Neuronal stem cell (in vitro differentiated cells): Measurements from ENCODE around the gene TSC1. TPM values are rescaled to one million over a fixed set of nuclear protein-coding genes. Genes with fewer than 3 reads are reported as not detected.
A peak's percentile ranks its signal among the peaks of the same experiment; 100 is the strongest.

Source experiments
- DNase-seq: peaks from one replicate; pipeline ENCODE4 v3.0.0-alpha.2; 2013; ENCODE audit warnings: low spot score
- H2AFZ ChIP-seq: one replicate; pipeline ENCODE4 v1.6.1; 2013; ENCODE audit warnings: mild to moderate bottlenecking, low read length, inconsistent platforms
- H2AK5ac ChIP-seq: 2 replicates; pipeline ENCODE4 v1.6.1; 2013; ENCODE audit warnings: low read depth, mild to moderate bottlenecking, inconsistent platforms, low read length, moderate library complexity, mixed read lengths
- H2BK120ac ChIP-seq: 2 replicates; pipeline ENCODE4 v1.6.1; 2013; ENCODE audit warnings: low read depth, mild to moderate bottlenecking, inconsistent platforms, low read length, moderate library complexity, mixed read lengths
- H2BK12ac ChIP-seq: one replicate; pipeline ENCODE4 v1.6.1; 2013; ENCODE audit warnings: low read length, inconsistent platforms
- H2BK15ac ChIP-seq: 2 replicates; pipeline ENCODE4 v1.6.1; 2013; ENCODE audit warnings: mild to moderate bottlenecking, low read length, inconsistent platforms, mixed read lengths
- H2BK5ac ChIP-seq: one replicate; pipeline ENCODE4 v1.6.1; 2013; ENCODE audit warnings: inconsistent platforms, mild to moderate bottlenecking, low read length, moderate library complexity
- H3K14ac ChIP-seq: one replicate; pipeline ENCODE4 v1.6.1; 2013; ENCODE audit warnings: low read length, inconsistent platforms
- H3K18ac ChIP-seq: 2 replicates; pipeline ENCODE4 v1.6.1; 2013; ENCODE audit warnings: low read length, inconsistent platforms
- H3K23ac ChIP-seq: 2 replicates; pipeline ENCODE4 v1.6.1; 2013; ENCODE audit warnings: low read depth, mild to moderate bottlenecking, mixed read lengths, low read length, inconsistent platforms; ENCODE audit not compliant: poor library complexity
- H3K27ac ChIP-seq: replicated peaks from 3 replicates; pipeline ENCODE4 v1.5.1; 2013; ENCODE audit warnings: low read length, inconsistent platforms
- H3K27me3 ChIP-seq, 3 experiments: 2 replicates each; pipeline ENCODE4 v1.6.1; 2013; ENCODE audit warnings: low read length in 3 of 3, mild to moderate bottlenecking in 2 of 3, inconsistent platforms in 1 of 3, low read depth in 1 of 3, mixed read lengths in 1 of 3, moderate library complexity in 1 of 3; ENCODE audit not compliant: control insufficient read depth in 3 of 3, insufficient read depth in 3 of 3
- H3K36me3 ChIP-seq, 2 donors: replicated peaks in 1 of 2; 2 replicates each; pipeline ENCODE4 v1.6.1; 2013; ENCODE audit warnings: low read length in 2 of 2; ENCODE audit not compliant: control insufficient read depth in 2 of 2, insufficient read depth in 2 of 2
- H3K4ac ChIP-seq: 2 replicates; pipeline ENCODE4 v1.6.1; 2013; ENCODE audit warnings: inconsistent platforms, mild to moderate bottlenecking, low read length, moderate library complexity
- H3K4me1 ChIP-seq, 2 donors: 1 replicate in 1 of 2; 2 replicates in 1 of 2; pipeline ENCODE4 v1.6.1; 2013; ENCODE audit warnings: low read length in 2 of 2, low read depth in 1 of 2; ENCODE audit not compliant: control insufficient read depth in 2 of 2, insufficient read depth in 1 of 2
- H3K4me2 ChIP-seq: one replicate; pipeline ENCODE4 v1.6.1; 2013; ENCODE audit warnings: mild to moderate bottlenecking, low read length, inconsistent platforms; ENCODE audit not compliant: insufficient read depth, poor library complexity, severe bottlenecking
- H3K4me3 ChIP-seq, 2 donors: 2 replicates each; pipeline ENCODE4 v1.5.1; 2013; ENCODE audit warnings: low read length in 2 of 2, mild to moderate bottlenecking in 2 of 2, inconsistent platforms in 1 of 2, moderate library complexity in 1 of 2
- H3K79me1 ChIP-seq: one replicate; pipeline ENCODE4 v1.6.1; 2013; ENCODE audit warnings: low read depth, mild to moderate bottlenecking, inconsistent platforms, low read length, moderate library complexity
- H3K9ac ChIP-seq: one replicate; pipeline ENCODE4 v1.6.1; 2013; ENCODE audit warnings: mild to moderate bottlenecking, low read depth, low read length, inconsistent platforms; ENCODE audit not compliant: poor library complexity
- H3K9me3 ChIP-seq, 2 donors: replicated peaks in 1 of 2; 2 replicates each; pipeline versions ENCODE3 to v1.6.1; 2013; ENCODE audit warnings: low read length in 2 of 2, mild to moderate bottlenecking in 2 of 2, inconsistent platforms in 1 of 2, low read depth in 1 of 2, mixed read lengths in 1 of 2, moderate library complexity in 1 of 2; ENCODE audit not compliant: control insufficient read depth in 2 of 2, insufficient read depth in 1 of 2
- H4K8ac ChIP-seq: one replicate; pipeline ENCODE4 v1.6.1; 2013; ENCODE audit warnings: low read depth, mild to moderate bottlenecking, inconsistent platforms, low read length, moderate library complexity
- H4K91ac ChIP-seq: one replicate; pipeline ENCODE4 v1.6.1; 2013; ENCODE audit warnings: low read length, low read depth, mild to moderate bottlenecking, inconsistent platforms; ENCODE audit not compliant: poor library complexity
- WGBS, 2 donors: extraction: QIAGEN DNeasy Blood & Tissue Kit; methylation state at CpG; one replicate each; pipeline ENCODE4 v1.1.7; 2013; ENCODE audit warnings: missing lambda C conversion rate in 2 of 2, mixed read lengths in 1 of 2; ENCODE audit not compliant: insufficient read length in 2 of 2, insufficient replicate concordance in 1 of 2; ENCODE audit errors: extremely low coverage in 2 of 2; 5-methylcytosine and 5-hydroxymethylcytosine counted together
- small RNA-seq: library from polyadenylated mRNA; stranded (forward); fragments of <200 nt; extraction: miRNeasy Mini kit (QIAGEN cat#:217004); gene quantifications from one replicate; pipeline ENCODE3, GENCODE V24; 2013; ENCODE audit not compliant: insufficient read depth

The TSC1 gene

GRCh38 chr9:132846109-132846917 is 98.1 kb downstream of the TSC1 start:
- no peak overlapping the region for H3K4me3 ChIP-seq
- H3K9ac ChIP-seq, result no peak overlapping the region
- no CpG with 5 or more reads among the region's 12 CpGs for WGBS, 2 donors

DNA sequence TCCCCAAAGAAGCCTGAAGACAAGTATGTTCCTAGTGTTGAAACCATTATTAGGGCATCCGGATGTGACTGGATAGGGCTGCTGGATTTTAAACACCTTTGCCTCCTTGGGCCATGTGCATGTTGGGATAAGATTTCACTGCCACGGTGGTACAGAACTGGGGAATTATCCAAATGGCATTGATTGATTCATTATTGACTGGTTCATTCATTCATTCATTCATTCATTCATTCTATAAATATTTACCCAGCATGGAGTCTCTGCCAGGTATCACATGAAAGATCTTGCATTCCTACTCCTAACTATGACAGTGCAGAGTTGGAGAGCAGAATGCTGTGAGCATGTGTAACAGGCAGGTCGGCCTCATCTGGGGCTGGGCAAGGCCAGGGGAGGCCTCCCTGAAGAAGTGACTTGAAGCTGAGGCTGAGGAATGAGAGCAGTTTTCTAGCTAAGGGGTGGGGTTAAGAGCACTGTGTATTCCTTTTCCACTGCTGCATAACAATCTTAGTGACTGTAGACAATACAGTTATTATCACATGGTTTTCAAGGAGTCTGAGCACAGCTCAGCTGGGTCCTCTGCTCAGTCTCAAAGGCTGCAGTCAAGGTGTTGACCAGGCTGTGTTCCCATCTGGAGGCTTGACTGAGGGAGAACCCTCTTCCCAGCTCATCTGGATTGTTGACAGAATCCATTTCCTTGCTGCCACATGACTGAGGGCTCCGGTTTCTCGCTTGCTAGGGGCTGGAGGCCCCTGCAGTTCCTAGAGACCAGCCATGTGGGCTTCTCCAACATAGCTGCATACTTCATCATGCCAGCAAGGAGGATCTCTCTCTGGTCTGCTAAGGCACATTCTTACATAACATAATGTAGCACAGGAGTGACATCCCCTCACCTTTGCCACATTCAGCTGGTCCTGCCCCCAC is 102.0 kb downstream of the TSC1 start:
- Histone ChIP-seq H3K14ac (no peak overlapping the region), H3K27me3 (no peaks in the 10 kb centered on the region), H3K36me3 (no peaks in the 10 kb centered on the region), H3K9me3 (no peaks in the 10 kb centered on the region), H2BK12ac (no peak overlapping the region), H3K79me1 (no peaks in the 10 kb centered on the region), H2AK5ac (no peak overlapping the region), H2AFZ (no peak overlapping the region), H3K23ac (no peak overlapping the region), H3K4me2 (no peak overlapping the region), H2BK120ac (no peak overlapping the region), H3K4ac (no peak overlapping the region), H3K18ac (no peak overlapping the region), H3K27ac (no peak overlapping the region), H4K8ac (no peak overlapping the region), H3K4me1 (peaks cover 0 to 2% of the 10 kb centered on the region in 2 donors), H4K91ac (no peak overlapping the region), H2BK15ac (no peak overlapping the region), H3K9ac (no peak overlapping the region), H3K4me3 (no peak overlapping the region), H2BK5ac (no peak overlapping the region)
- DNase-seq, result no peak
- no CpG with 5 or more reads among the region's 5 CpGs for WGBS, 2 donors

More at GRCh38 chr9:132846109-132846917, 98.1 kb downstream of the TSC1 start:
- Histone ChIP-seq H2AFZ (no peak overlapping the region), H4K91ac (no peak overlapping the region), H3K27me3 (no peaks in the 10 kb centered on the region), H2BK5ac (no peak overlapping the region), H3K4ac (no peak overlapping the region), H2BK15ac (no peak overlapping the region), H3K4me1 (no peaks in the 10 kb centered on the region), H3K14ac (no peak overlapping the region), H3K9me3 (no peaks in the 10 kb centered on the region), H3K79me1 (no peaks in the 10 kb centered on the region), H3K18ac (no peak overlapping the region), H2BK120ac (no peak overlapping the region), H3K23ac (no peak overlapping the region), H2AK5ac (peak overlapping the region; percentile 11), H3K4me2 (no peak overlapping the region), H3K36me3 (no peaks in the 10 kb centered on the region), H2BK12ac (no peak overlapping the region), H3K27ac (no peak overlapping the region), H4K8ac (no peak overlapping the region)
- DNase-seq, result no peak

Small RNAs within 50 kb of the gene (small RNA-seq; reads per million reads assigned to genes)
- gene AL593851.1 (not detected), gene MIR548AW (2.0 reads per million), gene RNU7-21P (not detected)
